ENCODE data around the gene DUSP2.
A peak's percentile ranks its signal among the peaks of the same experiment; 100 is the strongest.

The DUSP2 gene

DNA sequence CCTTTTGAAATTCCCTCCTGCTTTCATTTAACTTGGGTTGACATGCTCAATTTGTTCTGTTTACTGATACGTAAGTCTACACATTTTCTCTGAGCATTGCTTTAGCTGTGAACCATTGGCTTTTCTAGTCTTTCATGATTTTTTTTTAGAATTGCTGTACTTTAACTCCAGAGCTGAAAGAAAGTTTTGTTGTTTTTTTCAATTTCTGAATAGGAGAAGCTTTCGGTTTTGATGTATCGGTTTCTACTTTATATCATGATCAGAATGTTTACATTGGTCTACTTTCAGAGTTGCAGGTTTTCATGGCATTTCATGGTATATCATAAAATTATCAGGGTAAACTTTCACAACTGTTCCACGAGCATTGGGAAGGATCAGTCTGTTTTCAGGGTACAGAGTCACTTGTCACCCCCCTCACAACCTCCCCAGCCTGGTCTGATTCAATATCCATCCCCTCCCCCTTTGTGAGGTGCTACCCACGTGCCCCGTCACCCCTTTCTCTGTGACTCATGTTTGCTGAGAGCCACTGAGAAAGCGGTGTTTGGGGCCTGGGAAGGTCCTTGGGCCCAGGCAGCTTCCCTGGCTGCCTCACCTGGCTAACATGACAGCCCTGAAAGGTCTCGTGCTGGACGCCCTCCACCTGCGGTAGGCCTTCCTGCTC, 14.0 kb downstream of the DUSP2 start:
- DNase-seq: no peak

DNA sequence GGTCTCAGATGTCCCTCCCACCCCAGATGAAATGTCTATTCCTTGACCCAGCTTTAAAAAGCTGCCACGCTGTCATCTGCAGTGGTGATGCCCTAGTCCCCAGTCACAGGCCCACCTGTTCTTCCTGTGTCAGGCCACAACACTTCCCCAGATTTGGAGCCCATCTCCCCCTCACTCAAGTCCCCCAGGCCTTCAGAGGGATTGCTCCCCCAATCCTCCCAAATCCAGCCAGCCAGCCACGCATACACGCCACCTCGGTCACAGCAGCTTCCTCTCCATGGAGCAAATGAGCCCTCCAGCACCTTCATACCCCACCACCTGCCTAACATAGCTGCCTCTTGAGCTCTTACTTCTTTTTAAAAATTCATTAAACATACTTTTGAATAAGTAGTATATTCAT, 14.8 kb downstream of the DUSP2 start:
- no peak for DNase-seq

DNA sequence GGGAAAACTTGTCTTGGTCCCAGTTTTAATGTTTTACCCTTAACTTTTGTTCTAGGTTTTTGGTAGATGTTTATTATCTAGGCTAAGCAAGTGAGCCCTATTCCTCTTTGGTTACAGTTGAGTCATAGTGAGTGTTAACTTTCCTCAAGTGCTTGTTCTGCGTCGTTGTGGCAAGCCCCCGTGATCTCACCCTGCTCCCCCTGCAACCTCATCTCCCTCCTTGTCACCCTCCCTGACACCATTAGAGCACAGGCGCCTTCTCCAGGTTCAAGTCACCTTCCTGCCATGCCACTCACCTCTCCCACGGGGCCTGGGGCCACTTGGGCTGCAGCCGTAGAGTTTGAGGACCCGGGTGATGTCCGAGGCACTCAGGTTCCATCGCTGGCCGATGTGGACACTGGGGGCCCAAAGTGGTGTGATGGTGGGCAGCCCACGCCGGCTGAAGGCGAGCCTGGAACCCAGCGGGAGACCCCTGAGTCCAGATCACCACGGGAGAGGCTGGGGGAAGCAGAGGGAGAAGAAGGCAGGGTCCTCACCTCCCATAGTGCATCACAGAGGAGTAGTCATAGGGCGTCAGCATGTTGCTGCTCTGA, 15.6 kb downstream of the DUSP2 start:
- DNase-seq: no peak

DNA sequence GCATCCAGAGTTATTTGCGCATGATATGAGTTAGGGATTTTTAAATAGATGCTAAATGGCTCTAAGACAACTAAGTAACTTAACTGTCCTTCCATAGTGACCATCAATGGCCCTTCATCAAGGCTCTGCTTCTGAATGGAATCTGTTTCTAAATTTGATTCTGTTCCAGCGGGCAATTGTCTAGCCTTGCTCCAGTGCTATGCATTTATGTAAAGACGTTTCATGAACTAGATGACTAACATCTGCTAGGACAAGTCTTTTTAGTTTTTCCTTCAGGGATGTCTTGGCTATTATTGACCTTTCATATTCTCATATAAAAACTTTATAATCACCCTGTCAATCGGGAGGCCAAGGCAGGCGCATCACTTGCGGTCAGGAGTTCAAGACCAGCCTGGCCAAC, 16.8 kb downstream of the DUSP2 start:
- DNase-seq: no peak

DNA sequence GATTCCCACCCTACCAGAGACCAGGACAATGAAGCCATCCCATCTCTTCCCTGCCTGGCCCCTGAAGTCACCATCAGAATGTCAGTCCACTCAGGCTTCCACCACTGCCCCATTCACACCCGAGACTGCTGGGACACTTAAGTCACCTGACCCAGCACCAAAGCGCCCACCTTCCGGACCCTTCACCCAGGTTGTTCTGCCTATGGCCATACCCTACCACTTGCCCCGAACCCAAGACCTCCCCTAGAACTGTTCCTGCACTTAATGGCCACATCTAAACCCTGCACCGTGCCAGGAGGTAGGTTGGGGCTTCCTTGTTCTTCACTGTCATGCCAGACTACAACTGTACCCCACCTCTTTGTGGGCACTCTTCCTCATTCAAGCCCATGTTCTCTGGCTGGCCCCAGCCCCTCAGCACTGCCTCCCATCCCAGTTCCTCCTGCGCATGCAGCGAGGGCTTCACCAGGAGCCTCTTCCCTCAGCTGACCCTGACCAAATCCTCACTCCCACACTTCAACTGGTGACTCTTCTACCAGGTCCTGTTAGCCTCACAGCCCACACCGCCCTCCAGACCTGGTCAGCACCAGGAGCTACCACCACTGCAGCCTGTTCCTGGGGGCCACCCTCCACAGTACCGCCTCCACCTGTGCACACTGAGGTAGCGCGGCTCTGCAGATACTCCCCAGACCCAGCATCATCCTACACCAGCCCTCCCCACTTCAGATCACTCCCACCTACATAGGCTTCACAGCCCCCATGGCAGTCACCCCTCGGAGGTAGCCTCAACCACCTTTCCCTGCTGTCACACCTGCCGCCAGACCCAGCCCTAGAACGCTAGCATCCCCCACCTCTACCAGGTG, 20.6 kb downstream of the DUSP2 start:
- peak; percentile 46 to 82 (median 76) for DNase-seq

DNA sequence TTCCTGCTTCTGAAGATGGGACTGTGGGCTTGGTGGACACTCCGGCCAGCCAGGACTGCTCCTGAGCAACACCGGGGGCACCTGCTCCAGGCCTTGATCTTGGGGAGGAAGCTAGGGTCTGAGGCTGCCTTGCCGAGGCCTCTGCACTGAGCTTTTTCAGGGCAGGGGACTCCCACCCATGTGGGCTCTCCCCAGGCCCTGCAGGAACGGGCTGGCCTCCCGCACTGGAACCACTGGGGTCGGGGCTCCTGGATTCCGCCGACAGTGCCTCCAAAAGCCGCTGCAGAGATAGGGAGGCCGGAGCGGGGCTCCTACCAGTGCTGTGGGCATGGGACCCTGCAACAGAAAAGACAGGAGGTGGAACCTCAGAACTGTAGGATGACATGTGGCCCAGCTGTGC, 21.3 kb downstream of the DUSP2 start:
- DNase-seq: no peak

DNA sequence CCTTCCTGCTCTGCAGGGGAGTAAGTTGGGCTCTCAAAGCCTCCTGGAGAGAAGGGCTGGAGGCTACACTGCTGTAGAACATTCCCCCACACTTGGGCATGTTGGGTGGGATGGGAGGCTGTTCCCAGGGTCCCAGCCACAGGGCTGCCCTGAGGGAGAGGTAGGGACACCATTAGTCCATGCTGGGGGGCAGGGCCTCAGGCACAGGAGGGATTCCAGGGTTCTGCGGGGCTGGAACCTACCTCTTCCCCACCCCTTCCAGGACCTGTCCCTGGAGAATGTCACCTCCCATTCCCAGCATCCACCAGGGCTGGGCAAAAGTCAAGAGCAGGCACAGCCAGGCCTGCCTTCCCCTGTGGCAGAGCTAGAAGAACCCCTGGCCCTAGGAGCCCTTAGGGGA, 21.9 kb downstream of the DUSP2 start:
- no peak for DNase-seq

DNA sequence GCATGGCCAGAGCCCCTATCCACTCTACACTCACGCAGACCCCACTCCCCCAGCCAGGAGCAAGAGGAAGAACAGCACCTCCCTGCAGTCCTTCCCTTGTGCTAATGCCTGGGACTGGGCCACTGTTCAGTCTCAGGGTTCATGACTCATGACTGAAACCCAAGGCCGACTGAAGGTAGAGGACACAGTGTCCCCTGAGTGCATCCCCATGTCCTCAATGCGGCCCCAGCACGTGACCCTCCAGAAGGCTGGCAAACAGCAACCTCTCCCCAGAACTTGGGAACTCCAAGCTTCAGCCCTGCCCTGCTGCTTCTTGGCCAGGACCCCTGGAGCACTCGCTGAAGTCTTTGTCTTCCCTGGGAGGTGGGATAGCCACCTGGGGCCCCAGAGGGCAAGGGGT, 22.8 kb downstream of the DUSP2 start:
- no peak for DNase-seq

DNA sequence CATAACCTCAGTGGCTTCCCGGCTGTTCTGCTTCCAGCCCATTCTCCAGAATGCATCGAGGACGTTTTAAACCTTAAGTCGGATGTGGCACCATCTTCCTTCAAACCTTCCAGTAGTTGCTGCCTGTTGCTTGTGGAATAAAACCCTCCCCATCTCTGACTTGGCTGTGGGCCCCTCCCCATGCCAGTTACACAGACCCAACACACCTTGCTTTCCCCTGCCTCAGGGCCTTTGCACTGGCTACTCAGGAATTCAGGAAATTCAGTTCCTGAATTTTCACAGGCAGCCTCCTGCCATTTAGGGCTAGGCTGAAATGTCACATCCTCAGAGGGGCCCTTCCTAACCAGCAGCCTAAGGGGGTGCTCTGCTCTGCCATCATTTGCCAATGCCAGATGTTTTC, 23.8 kb downstream of the DUSP2 start:
- no peak for DNase-seq

DNA sequence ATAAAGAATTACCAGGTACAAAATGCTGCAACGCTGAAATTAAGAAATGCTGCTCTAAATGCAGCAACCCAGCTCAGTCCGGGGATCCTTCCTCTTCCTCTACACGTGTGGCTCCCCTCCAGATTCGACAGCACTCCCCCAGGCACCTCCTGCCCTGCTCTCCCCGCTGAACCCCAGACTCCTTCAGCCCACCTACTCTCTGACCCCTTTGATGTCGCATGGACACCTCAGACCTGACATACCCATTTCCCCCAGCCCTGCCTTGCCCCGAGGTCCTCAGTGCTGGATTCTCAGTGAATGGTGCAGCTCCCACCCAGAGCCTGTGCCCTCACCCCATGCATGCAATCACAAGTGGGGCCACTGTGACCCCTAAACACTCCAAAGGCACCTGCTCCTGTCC, 24.2 kb downstream of the DUSP2 start:
- DNase-seq: peak in 2 of 4 experiments; percentile 42 to 43

DNA sequence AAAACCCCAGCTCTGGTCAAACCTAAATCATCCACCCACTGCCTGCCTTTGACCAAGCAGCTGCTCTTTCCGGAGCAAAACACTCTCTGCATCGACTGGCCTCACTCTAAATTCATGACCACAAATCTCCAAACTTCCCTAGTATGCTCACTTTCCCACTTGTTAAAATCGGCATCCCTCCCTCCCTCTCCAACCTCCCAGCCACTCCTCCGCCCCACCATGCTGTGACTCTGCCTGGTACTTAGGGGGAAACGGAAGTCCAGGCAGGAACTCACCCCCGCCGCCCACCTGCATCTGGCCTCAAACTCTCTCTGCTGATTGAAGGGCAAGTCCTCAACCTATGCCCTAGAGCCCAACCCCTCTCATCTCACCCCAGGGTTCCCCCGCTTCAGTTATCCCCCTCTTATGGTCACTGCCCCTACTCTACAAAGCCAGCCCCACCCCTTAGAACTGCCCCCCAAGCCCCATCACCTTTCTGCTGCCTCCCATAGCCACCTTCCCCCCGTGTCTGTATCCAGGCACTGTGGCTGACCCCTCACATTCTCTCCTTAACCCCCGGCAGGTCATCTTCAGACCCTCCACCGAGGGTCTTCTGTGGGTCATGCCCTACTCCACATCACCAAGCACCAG, 25.0 kb downstream of the DUSP2 start:
- DNase-seq: peak; percentile 74 to 89 (median 84)

DNA sequence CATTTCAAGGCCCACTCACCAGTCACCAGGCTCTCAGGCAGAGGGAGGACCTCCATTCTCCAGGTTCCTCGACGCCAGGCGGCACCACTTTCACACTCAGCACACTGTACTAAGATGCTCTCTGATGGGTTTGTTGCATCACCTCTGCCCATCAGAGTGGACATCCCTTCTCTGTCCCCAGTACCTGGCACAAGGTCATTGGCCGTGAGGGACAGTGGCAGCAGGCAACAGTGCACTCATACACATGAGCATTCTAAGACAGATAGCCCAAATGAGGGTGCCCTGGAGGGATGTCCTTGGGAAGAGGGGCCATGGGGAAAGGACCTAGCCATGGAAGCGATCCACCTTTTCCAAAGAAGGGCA, 25.9 kb downstream of the DUSP2 start:
- no peak for DNase-seq

DNA sequence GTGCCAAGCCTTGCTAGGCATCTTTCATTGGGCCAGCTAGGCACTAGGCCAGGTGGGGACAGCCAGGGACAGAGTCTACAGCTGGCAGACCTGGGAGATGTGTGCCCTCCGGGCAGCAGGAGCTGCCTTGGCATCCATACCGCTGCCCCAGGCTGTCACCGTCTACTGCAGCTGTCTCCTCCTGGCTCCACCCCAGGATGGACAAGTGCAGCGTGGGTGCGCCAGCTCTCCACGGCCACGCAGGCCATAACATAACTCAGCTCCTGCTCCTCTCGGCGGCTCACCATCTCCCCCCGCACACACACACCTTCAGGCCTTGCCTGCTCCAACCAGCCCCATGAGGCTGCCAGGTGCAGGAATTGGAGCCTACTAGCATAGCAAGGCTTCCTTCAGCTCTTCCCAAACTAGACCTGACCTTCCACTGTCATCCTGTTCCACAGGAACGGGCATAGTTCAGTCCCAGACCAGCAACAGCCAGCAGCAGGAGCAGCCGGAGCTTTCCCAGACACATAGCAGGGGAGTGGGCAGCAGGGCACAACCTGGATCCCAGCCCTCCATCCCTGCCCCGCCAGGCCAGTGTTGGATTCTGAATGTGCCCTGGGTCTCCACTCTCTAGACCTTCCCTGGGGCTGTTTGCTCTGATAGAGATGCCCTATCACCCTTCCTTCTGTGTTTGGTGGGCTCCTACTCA, 26.4 kb downstream of the DUSP2 start:
- DNase-seq: no peak

DNA sequence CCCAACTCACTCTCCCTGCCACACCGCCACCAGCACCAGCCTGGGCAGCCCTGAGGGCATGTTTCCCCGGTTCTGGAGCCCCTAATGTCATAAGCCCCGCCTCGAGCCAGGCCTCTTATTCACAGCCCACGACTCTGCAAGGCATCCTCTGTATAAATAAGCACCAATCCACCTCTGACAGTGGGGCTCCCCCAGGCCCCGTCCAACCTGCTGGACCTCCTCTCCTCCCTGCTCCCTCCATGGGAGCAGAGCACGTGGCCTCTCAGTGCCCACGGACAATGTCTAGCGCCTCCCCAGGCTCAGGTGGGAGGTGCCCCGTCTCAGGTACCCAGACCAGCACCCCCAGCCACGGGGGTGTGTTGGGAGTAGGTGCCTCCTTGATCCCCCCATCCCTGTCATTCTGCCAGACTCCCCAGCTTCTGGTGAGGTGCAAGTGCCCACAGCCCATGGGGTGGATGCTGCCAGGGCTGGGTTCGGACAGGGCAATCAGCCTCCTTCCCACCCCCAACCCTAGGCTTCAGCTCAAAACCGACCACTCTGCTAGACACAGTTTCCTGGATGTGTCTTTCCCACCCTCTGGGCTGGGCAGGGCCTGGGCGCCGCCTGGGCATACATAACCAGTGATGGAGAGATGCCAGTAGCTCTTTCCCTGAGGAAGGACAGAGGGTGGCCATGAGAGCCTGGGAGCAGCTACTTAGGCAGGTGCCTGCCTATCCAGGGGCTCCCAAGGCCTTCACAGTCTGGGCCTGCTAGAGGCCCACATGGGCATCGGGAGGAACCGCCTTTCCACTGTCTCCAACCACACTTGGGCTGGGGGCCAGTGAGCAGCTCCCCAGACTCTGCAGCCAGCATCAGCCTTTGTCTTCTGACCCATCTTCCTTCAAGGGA, 27.3 kb downstream of the DUSP2 start:
- DNase-seq: no peak

DNA sequence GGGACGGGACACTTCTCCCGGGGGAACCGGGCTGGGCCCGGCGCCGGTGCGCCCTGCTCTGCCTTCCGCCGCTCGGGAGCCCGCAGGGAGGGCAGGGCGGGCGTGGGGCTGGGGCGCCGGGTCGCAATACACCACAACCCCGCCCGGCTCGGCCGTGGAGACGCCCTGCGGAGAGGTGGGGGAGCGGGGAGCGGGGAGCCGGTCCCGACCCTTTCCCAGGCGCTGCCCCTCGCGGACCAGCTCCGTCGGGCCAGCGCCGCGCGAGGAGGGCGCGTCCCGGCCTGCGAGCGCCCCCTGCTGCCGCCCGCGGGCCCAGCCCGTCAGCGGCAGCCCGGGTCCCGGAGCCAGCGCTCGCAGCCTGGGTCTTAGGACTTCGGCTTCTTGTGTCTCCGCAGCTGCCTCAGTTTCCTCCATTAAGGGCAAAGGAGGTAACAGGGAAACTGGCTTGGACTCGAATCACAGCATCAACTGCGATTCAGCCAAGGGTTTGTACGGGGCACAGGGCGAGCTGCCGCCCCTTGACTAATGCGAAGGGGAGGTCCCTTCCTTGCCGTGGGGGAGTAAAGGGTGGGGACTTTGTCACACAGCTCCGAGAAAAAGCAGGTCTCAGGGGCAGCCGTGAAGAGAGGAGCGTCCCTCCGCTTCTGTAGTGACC, 28.2 kb downstream of the DUSP2 start:
- DNase-seq: peak; percentile 74 to 92 (median 86)

DNA sequence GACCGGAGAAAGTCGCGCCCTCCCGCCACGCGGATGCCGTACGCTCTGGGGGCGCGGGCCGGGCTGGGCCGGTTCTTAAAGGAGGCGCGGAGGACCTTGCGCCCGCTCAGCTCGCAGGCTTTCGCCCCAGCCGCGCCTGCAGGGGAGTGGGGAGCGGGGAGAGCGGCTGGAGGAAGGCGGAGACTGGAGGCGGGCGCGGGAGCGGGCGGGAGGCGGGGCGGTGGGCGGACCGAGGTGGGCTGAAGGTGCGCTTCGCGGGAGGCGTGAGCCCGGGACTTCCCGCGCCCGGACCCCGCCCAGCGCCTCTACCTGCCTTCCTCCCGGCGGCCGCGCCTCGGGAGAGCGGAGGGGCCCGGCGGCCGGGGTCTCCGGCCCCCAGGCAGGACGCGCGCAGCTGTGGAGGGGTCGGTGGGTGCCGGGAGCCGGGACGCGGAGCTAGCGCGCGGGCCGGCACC, 28.8 kb downstream of the DUSP2 start, which contains the start of gene ADRA2B:
ADRA2B (minus strand) TSS at position 148 of the 455 bp plus-strand sequence. CDS start 422 bp downstream, outside the sequence.
- peak in 3 of 4 experiments; percentile 41 to 72 (median 72) for DNase-seq

DNA sequence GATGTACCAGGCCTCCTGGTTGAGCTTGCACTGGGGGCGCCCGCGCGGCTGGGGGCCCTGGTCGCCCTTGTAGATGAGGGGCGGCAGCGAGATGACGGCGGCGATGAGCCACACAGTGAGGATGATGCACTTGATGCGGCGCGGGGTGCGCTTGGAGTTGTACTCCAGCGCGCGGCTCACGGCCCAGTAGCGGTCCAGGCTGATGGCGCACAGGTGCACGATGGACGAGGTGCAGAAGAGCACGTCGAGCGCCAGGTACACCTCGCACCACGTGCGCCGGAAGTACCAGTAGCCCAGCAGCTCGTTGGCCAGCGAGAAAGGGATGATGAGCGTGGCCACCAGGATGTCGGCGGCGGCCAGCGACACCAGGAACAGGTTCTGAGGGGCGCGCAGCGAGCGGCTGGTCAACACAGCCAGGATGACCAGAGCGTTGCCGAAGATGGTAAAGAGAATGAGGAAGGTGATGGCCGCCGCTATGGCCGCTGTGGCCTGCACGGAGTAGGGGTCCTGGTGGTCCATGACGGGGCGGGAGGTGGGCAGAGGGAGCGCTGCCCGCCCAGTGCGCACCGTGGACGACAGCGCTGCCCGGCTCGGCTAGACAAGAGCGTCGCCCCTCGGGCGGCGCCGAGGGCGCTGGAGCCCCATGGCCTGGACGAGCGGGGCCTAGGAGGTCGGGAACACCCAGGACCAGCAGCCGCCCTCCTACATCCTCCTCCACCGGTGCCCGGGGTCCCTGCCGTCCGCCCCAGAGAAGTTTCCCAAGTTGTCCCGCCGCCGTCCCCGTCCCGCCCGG, 29.4 kb downstream of the DUSP2 start:
- no peak for DNase-seq

DNA sequence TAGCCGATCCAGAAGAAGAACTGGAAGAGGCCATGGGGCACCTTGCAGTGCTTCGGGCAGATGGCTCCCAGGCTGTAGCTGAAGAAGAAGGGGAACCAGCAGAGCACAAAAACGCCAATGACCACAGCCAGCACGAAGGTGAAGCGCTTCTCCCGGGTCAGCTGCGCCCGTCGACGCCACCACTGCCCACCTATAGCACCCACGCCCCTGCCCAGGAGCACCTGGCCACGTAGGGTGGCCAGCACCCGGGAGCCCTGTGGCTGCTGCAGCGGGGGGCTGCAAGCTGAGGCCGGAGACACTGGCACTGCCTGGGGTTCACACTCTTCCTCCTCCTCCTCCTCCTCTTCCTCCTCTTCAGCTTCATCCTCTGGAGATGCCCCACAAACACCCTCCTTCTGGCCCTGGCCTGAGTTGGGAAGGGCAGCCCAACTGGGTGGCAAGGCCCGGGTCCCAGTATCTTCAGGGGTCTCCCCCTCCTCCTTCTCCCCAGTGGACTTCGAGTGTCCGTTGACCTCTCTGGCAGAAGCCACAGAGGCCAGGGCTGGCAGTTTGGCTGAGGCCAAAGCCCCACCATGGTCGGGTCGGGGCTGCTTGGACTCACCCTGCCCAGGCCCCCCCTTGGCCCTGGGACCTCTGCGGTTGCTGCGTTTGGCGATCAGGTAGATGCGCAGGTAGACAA, 30.2 kb downstream of the DUSP2 start:
- DNase-seq: no peak

DNA sequence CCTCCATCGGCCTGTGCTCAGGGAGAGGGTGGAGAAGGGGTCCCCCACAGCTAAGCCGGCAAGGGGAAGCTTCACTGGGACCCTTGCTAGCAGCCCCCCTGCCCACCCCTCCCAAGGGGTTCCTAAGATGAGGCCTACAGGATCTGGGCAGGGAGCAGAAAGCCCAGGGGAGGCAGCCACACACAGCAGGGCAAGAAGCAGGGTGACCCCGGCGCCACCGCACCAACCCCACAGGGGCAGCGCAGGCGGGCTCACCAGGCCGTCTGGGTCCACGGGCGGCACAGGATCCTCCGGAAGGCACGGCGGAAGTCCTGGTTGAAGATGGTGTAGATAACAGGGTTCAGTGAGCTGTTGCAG, 30.7 kb downstream of the DUSP2 start:
- DNase-seq: no peak

DNA sequence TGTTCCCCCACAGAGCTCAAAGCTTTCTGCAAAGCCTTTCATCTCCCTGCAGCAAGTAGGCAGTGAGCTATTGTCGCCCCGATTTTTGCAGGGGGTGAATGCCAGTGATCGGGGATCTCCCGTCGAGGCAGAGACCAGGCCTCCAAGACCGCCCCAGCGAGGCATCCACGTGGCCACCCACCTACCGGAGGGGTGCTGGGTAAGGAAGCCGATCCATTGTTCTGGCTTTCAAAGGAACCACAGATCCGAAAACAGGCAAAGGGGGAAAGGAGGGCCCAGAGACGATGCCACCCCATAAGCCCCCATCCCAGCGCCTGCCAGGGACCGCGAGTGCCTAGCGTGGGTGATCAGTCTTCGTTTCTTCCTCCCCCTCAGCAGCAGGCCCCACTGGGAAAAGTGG, 31.3 kb downstream of the DUSP2 start:
- DNase-seq: no peak
